ENCODE data around the gene IL23A.
"Not testable (repeated sequence)": the region's sequence is repeated elsewhere in the genome, so short reads cannot be mapped to it uniquely, and the experiment has no call there.

The IL23A gene

GRCh38 chr12:56326126-56326525, 12.6 kb upstream of the IL23A start:
- DNase-seq (ENCODE audit: low read depth): no peak

GRCh38 chr12:56326533-56326932, 12.2 kb upstream of the IL23A start:
- DNase-seq (ENCODE audit: low read depth): no peak

GRCh38 chr12:56330936-56331490, 7.7 kb upstream of the IL23A start:
- no peak for DNase-seq (ENCODE audit: low read depth)

- no peak for DNase-seq (ENCODE audit: low read depth)
These were observed 6.0 kb upstream of the IL23A start for GRCh38 chr12:56332512-56333196.

GRCh38 chr12:56333197-56333678, 5.4 kb upstream of the IL23A start:
- no peak for DNase-seq (ENCODE audit: low read depth)

- peak; percentile 99 for DNase-seq (ENCODE audit: low read depth)
These were observed 4.8 kb upstream of the IL23A start, which contains the start of gene PAN2 for GRCh38 chr12:56333679-56334489. TSS of gene PAN2 (minus strand) at chr12:56334000. CDS start at chr12:56333094, 906 bp downstream.

- no peak for DNase-seq (ENCODE audit: low read depth)
These were observed 4.2 kb upstream of the IL23A start for GRCh38 chr12:56334490-56334793.

- DNase-seq (ENCODE audit: low read depth): not testable (repeated sequence)
These were observed 3.2 kb upstream of the IL23A start for GRCh38 chr12:56335527-56335926.

GRCh38 chr12:56336361-56337167, 2.1 kb upstream of the IL23A start:
- DNase-seq (ENCODE audit: low read depth): no peak

- no peak for DNase-seq (ENCODE audit: low read depth)
These were observed 882 bp upstream of the IL23A start for GRCh38 chr12:56337753-56338251.

GRCh38 chr12:56339158-56339422, 406 bp downstream of the IL23A start:
- DNase-seq (ENCODE audit: low read depth): no peak

- DNase-seq (ENCODE audit: low read depth): no peak
These were observed 2.9 kb downstream of the IL23A start for GRCh38 chr12:56341616-56342015.

GRCh38 chr12:56342290-56342689, 3.6 kb downstream of the IL23A start:
- not testable (repeated sequence) for DNase-seq (ENCODE audit: low read depth)

GRCh38 chr12:56346675-56347074, 8.0 kb downstream of the IL23A start:
- peak; percentile 37 for DNase-seq (ENCODE audit: low read depth)

GRCh38 chr12:56347255-56347654, 8.6 kb downstream of the IL23A start:
- not testable (repeated sequence) for DNase-seq (ENCODE audit: low read depth)

GRCh38 chr12:56348776-56349175, 10.1 kb downstream of the IL23A start:
- DNase-seq (ENCODE audit: low read depth): no peak

- no peak for DNase-seq (ENCODE audit: low read depth)
These were observed 12.0 kb downstream of the IL23A start for GRCh38 chr12:56350662-56351061.

- no peak for DNase-seq (ENCODE audit: low read depth)
These were observed 12.6 kb downstream of the IL23A start for GRCh38 chr12:56351325-56351724.

- DNase-seq (ENCODE audit: low read depth): peak; percentile 81
These were observed 20.3 kb downstream of the IL23A start for GRCh38 chr12:56358836-56359532.

- peak; percentile 100 for DNase-seq (ENCODE audit: low read depth)
These were observed 21.4 kb downstream of the IL23A start, which contains the start of gene STAT2 for GRCh38 chr12:56359851-56360767. TSS of gene STAT2 (minus strand) at chr12:56360107. CDS start at chr12:56356571, 3,536 bp downstream.
